GM21576 (cell line): ENCODE results near the gene UBE2J2.
"Not testable (repeated sequence)": the region's sequence is repeated elsewhere in the genome, so short reads cannot be mapped to it uniquely, and the experiment has no call there.

Experiments
- ATAC-seq: cut with Tn5 transposase; IDR thresholded peaks from one replicate; pipeline ENCODE4 v1.9.1; 2021; ENCODE audit warnings: mild to moderate bottlenecking, moderate library complexity; ENCODE audit not compliant: unreplicated experiment

UBE2J2 gene

DNA sequence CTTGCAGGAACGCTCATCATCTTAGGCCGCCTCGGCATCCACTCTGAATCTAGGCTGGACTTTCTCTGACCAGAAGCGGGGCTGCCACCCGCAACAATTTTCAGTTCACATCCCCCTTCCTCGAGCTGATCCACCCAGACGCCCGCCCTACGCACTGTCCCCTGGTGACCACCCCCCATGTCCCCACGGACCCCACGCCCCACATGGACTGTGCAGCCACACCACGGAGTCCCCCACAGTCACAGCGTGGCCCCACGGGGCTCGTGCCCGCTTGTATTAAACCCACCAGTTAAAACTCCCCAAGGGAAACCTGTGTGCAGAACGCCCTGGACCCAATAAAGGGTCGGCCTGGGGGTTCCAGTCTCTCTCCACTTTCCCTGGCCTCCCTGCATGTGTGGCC lies 14.1 kb downstream of the UBE2J2 start:
- no peak for ATAC-seq

GRCh38 chr1:1259119-1259488 lies 14.6 kb downstream of the UBE2J2 start:
- no peak for ATAC-seq

- ATAC-seq: no peak
These were observed 16.4 kb downstream of the UBE2J2 start for GRCh38 chr1:1256956-1257871.

DNA sequence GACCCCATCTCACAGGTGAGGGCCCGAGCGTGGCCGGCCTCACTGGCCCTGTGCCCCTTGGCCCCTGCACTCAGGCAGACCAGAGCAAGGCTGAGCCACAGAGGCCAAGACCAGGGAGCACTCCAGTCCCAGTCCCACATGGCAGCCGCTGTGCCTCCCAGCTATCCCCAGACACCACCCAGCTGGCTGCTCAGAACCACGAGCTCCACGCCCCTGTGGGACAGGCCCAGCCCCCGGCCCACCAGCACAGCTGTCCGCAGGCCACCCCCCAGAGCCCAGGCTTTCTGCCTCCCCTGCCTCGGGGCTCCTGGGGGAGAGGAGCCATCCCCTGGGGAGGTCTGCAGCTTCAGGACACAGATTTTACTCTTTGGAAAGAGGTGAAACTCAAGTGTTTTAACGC lies 18.0 kb downstream of the UBE2J2 start:
- no peak for ATAC-seq

DNA sequence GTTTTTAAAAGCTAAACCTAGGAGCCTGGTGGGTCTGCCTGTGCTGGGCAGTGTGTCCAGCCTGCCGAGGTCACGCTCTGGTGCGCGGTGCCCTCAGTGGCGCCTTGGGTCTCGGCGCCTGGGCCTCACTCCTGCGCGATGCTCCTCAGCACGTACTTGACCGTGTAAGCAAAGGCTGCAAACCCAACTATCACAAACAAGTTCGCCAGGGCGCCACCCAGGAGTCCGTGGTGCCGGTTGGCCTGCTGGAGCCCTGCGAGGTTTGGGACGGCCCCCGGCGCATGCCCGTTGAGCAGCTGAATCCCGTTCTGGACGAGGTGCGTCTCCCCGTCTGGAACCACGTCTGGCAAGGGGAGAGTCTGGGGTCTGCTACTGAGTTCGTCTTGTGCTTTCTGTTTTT lies 18.6 kb downstream of the UBE2J2 start:
- no peak for ATAC-seq

DNA sequence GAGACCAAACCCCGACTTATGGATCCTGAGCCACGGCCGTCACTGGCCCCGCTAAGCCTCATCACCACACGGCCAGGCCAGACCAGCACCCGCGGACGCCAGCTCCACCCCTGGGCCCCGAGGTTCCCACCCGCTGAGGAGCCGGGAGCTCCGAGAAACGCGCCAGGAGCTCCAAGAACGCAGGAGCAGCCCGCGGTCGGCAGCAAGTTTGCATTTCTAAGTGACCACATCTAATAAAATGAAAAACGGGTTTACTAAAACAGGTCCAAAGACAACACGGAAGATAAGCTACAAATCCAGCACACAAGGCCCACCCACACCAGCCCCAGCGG lies 19.0 kb downstream of the UBE2J2 start:
- no peak for ATAC-seq

GRCh38 chr1:1253972-1254666 lies 19.5 kb downstream of the UBE2J2 start:
- no peak for ATAC-seq

GRCh38 chr1:1253314-1253713 lies 20.3 kb downstream of the UBE2J2 start:
- no peak for ATAC-seq

- peak; percentile 61 for ATAC-seq
These were observed 22.8 kb downstream of the UBE2J2 start for GRCh38 chr1:1250786-1251284.

- not testable (repeated sequence) for ATAC-seq
These were observed 25.4 kb downstream of the UBE2J2 start for GRCh38 chr1:1248009-1248913.

GRCh38 chr1:1247341-1247913 lies 26.2 kb downstream of the UBE2J2 start:
- no peak for ATAC-seq

DNA sequence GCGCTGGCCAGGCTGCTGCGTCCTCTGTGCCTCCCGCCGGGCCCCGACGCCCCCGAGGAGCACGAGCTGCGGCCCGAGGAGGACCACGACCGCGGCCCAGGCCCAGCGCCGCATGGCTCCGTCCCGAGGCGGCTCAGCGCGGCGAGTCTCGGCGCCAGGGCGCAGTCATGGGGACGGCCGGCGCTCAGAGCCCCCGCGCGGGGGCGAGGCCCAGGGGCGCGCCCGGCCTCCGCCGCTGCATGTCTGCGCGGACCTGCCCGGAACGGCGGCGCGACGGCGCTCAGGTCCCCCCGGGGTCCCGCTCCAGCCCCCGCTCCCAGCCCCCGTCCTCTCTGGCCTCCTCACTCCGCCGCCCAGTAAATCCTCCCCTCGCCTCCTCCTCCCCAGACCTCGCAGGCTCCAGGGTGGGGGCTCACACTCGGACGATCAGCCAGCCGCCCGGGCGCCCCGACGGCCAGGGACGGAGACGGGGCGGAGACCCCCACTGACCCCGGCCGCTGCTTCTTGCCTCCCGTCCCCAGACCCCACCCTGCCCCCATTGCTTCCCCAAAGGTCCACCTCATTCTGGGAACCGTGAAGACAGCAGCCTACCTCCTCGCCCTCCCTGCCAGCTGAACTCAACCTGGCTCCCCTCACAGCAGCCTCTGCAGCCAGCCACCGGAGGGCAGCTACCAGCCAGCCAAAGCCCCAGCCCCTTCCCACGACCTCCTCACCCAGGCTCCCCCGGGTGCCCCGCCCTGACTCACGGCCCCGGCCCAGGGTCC lies 26.9 kb downstream of the UBE2J2 start, which contains the start of gene C1QTNF12:
TSS of gene C1QTNF12 (minus strand) at position 146 of the 764 bp plus-strand sequence. CDS start at position 114, 32 bp downstream.
- ATAC-seq: no peak

- no peak for ATAC-seq
These were observed 27.7 kb downstream of the UBE2J2 start for GRCh38 chr1:1245817-1246576.

DNA sequence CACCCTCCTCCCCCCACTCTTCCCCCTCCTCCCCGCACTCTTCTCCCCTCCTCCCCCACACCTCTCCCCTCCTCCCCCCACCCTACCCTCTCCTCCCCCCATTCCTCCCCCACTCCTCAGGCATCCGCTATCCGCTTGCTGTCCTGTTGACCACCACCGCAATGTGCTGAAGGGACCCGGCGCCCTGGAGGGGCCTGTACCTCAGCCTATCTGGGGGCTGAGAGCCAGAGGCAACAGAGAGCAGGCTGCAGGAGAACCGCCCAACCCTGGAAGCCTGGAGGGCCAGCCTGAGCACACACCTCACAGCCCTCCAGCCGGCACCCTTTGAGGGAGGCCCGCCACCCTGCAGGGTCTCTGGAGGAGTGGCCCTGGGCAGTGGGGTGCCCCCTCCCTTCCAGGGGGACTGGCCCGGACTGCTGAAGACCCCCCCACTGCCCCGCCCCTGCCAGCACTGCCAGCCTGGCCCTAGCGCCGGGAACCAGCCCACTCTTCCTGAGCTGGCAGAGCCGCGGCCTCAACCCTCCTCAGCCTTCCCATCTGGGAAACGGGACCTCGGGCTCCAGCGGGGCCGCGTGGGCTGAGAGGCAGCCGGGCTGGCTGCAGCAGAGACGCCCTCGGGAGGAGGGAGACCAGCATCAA lies 28.4 kb downstream of the UBE2J2 start:
- no peak for ATAC-seq

- ATAC-seq: no peak
These were observed 29.4 kb downstream of the UBE2J2 start for GRCh38 chr1:1244192-1244811.

DNA sequence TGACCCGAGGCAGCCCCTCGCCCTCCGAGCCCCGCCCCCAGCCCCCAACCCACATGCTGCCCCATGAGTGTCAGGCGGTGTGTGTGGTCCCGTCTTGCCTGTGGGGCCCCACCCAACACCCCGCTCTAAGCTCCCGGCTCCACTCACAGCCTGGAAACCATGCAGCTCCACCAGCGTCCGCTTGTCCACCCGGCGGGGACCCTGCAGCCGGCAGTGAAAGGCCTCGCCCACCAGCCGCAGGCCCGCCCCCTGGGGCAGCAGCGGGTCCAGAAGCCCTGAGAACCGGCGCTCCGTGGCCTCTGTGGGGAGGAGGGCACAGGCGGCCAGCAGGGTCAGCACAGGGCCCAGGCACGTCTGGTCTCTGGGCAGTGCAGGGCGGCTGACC lies 29.9 kb downstream of the UBE2J2 start:
- ATAC-seq: no peak

- no peak for ATAC-seq
These were observed 30.4 kb downstream of the UBE2J2 start for GRCh38 chr1:1243266-1243660.
